ENCODE results near the gene CDC42BPB. TPM values are rescaled to one million over a fixed set of nuclear protein-coding genes. Genes with fewer than 3 reads are reported as not detected.

Gene CDC42BPB
- total RNA-seq, 4 donors from 2014 or later = 145 to 255 (median 197) TPM

DNA sequence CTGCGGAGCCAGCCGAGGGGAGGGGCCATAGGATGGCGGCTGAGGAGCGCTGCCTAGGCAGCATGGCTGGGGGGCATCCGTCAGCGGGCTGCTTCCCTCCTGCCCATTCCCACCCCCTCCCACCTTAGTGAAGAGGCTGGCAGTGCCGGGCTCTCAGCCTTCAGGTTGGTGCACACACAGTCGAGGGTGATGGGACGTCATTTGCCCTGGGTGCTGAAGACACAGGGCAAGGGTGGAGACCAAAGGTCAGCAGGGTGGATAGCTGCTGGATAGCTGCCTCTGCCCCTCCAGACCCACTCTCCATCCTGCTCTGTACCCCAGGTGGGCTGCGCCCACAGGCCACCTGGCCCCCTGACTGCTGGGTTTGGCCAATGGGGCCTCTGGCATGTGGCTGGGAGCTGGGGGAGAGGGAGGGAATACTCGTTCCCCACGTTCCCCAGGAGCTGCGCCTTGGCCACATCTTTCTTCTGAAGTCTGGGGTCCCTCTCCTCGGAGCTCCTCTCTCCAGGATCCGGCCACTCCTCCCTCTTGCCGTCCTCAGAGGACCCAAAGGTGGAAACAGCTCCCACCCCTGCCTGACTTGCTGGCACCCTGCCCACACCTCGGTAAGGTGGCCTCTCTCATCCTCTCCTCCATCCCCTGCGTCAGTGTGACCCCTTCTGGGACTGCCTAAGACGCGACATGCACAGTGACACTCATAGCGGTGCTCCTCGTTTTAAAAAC, 11.2 kb upstream of the CDC42BPB start:
- Histone ChIP-seq H3K4me3 (peak overlapping the region in 1 of 4 donors; percentile 5), H3K4me1 (peaks cover 0 to 41% (median 6%) of the 10 kb centered on the region in 4 donors), H3K27me3 (no peaks in the 10 kb centered on the region), H3K36me3 (no peaks in the 10 kb centered on the region), H3K27ac (peak overlapping the region in 3 of 4 donors; percentile 59 to 89 (median 86)), H3K9me3 (no peaks in the 10 kb centered on the region)
- TF ChIP-seq POLR2A (IDR thresholded peaks at IDR 0.05) = no peak
- TF ChIP-seq, protein P1, sequence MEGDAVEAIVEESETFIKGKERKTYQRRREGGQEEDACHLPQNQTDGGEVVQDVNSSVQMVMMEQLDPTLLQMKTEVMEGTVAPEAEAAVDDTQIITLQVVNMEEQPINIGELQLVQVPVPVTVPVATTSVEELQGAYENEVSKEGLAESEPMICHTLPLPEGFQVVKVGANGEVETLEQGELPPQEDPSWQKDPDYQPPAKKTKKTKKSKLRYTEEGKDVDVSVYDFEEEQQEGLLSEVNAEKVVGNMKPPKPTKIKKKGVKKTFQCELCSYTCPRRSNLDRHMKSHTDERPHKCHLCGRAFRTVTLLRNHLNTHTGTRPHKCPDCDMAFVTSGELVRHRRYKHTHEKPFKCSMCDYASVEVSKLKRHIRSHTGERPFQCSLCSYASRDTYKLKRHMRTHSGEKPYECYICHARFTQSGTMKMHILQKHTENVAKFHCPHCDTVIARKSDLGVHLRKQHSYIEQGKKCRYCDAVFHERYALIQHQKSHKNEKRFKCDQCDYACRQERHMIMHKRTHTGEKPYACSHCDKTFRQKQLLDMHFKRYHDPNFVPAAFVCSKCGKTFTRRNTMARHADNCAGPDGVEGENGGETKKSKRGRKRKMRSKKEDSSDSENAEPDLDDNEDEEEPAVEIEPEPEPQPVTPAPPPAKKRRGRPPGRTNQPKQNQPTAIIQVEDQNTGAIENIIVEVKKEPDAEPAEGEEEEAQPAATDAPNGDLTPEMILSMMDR (IDR thresholded peaks at IDR 0.05) = no peak
- peak in 2 of 3 donors; percentile 70 to 76 for DNase-seq

DNA sequence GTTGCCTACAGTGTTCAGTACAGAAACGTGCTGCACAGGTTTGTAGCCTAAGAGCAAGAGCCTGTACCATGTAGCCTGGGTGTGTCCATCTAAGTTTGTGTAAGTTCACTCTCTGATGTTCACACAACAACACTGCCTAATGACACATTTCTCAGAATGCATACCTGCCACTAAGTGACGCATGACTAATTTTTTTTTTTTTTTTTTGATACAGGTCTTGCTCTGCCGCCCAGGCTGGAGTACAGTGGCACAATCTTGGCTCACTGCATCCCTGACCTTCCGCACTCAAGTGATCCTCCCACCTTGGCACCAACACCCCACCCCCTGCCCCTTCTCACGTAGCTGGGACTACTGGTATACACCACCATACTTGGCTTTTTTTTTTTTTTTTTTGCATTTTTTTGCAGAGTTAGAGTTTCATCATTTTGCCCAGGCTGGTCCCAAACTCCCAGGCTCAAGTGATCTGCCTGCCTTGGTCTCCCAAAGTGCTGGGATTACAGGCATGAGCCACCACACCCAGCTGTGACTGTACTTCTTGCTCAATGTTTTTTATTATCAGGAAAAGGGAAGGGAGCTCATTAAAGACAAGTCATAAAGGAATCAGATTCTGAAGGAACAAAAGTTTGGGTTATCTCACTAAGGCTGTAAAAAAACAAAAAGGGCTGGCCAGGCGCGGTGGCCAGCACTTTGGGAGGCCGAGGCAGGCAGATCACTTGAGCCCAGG, 10.0 kb upstream of the CDC42BPB start:
- no peaks in the 10 kb centered on the region for H3K36me3 ChIP-seq
- H3K27me3 ChIP-seq = no peaks in the 10 kb centered on the region
- H3K4me3 ChIP-seq = no peak overlapping the region
- H3K27ac ChIP-seq = peak overlapping the region in 3 of 4 donors; percentile 59 to 89 (median 86)
- H3K4me1 ChIP-seq = peaks cover 0 to 29% (median 4%) of the 10 kb centered on the region in 4 donors
- H3K9me3 ChIP-seq = no peaks in the 10 kb centered on the region
- TF ChIP-seq, protein P1 (IDR thresholded peaks at IDR 0.05) = peak in 3 of 6 experiments; percentile 29 to 30 (median 29)
- TF ChIP-seq POLR2A (IDR thresholded peaks at IDR 0.05) = no peak
- DNase-seq = peak in 2 of 3 donors; percentile 73 to 74

- H3K4me3 ChIP-seq = no peak overlapping the region
- H3K4me1 ChIP-seq = peaks cover 0 to 19% (median 3%) of the 10 kb centered on the region in 4 donors
- peak overlapping the region in 3 of 4 donors; percentile 59 to 89 (median 86) for H3K27ac ChIP-seq
- no peaks in the 10 kb centered on the region for H3K36me3 ChIP-seq
- TF ChIP-seq POLR2A (IDR thresholded peaks at IDR 0.05) = no peak
- TF ChIP-seq, protein P1 (IDR thresholded peaks at IDR 0.05) = no peak
- DNase-seq = peak in 1 of 3 donors; percentile 31
- H3K27me3 ChIP-seq = no peaks in the 10 kb centered on the region
- no peaks in the 10 kb centered on the region for H3K9me3 ChIP-seq
These were observed 9.1 kb upstream of the CDC42BPB start for GRCh38 chr14:103066399-103066798.

DNA sequence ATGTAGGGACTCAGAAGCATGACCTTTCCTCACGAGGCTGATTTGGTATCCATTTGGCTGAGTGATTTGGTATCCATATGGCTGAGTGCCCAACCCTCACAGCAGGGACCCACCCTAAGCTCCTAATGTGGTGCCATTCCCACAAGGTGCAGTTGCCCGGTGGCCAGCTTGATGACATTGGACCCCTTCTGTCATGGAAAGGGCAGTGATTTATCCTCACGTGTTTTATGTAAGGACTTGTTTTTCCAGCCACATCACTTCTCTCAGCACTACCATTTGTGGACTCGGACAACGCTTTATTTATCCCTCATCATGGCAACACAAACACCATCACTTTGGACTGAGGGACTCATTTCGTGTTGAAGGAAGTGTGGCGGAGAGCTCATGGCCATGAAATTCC, 8.5 kb upstream of the CDC42BPB start:
- DNase-seq = peak in 1 of 3 donors; percentile 19
- no peaks in the 10 kb centered on the region for H3K36me3 ChIP-seq
- no peaks in the 10 kb centered on the region for H3K27me3 ChIP-seq
- H3K9me3 ChIP-seq = no peaks in the 10 kb centered on the region
- H3K27ac ChIP-seq = peak overlapping the region in 1 of 4 donors; percentile 89
- no peak for TF ChIP-seq POLR2A (IDR thresholded peaks at IDR 0.05)
- TF ChIP-seq, protein P1 (IDR thresholded peaks at IDR 0.05) = no peak
- peaks cover 0 to 18% (median 3%) of the 10 kb centered on the region in 4 donors for H3K4me1 ChIP-seq
- no peak overlapping the region for H3K4me3 ChIP-seq

- H3K27me3 ChIP-seq = no peaks in the 10 kb centered on the region
- H3K4me1 ChIP-seq = peaks cover 0 to 18% (median 3%) of the 10 kb centered on the region in 4 donors
- TF ChIP-seq, protein P1 (IDR thresholded peaks at IDR 0.05) = no peak
- no peak for TF ChIP-seq POLR2A (IDR thresholded peaks at IDR 0.05)
- no peak overlapping the region for H3K27ac ChIP-seq
- no peaks in the 10 kb centered on the region for H3K36me3 ChIP-seq
- no peaks in the 10 kb centered on the region for H3K9me3 ChIP-seq
- H3K4me3 ChIP-seq = no peak overlapping the region
- DNase-seq = peak in 1 of 3 donors; percentile 22
These were observed 7.6 kb upstream of the CDC42BPB start for GRCh38 chr14:103064978-103065377.

Data from Peyer's patch (tissue), 4 donors.